D721Med (cell line): ENCODE measurements around the gene RNFT2.

Experiments used
- DNase-seq: peaks from one replicate; pipeline ENCODE4 v3.0.0; 2011; ENCODE audit warnings: low spot score; ENCODE audit not compliant: insufficient read length
- FAIRE-seq: peaks from 2 replicates; lab custom pipeline; 2011; peaks lifted over from hg19 to GRCh38; lab: Jason Lieb, UNC
- TF ChIP-seq, protein P1 (sequence below): IDR thresholded peaks from 2 replicates; pipeline ENCODE4 v1.5.1; 2012; ENCODE audit warnings: mild to moderate bottlenecking, control low read depth; ENCODE audit not compliant: insufficient read depth; ENCODE audit errors: missing control alignments

The RNFT2 gene

DNA sequence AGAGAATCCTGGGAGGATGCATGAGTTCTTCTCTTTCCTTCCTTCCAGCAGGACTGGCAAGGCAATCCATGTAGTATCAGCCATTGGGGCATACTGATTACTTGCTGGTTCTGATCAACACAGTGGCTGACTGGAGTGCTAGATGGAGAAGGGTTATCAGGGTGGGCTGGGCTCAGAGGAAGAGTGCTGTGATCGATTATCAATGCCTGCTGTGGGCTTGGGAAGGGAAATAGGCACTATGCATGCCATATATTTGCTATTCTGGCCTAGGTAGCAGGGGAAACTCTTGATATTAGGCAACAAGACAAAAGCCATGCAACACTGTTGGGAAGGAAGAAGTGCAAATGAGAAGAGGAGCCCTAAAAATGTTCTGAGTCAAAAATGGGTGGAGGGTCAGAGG lies 97.4 kb downstream of the RNFT2 start:
- DNase-seq: no peak
- no peak for FAIRE-seq
- TF ChIP-seq, protein P1, sequence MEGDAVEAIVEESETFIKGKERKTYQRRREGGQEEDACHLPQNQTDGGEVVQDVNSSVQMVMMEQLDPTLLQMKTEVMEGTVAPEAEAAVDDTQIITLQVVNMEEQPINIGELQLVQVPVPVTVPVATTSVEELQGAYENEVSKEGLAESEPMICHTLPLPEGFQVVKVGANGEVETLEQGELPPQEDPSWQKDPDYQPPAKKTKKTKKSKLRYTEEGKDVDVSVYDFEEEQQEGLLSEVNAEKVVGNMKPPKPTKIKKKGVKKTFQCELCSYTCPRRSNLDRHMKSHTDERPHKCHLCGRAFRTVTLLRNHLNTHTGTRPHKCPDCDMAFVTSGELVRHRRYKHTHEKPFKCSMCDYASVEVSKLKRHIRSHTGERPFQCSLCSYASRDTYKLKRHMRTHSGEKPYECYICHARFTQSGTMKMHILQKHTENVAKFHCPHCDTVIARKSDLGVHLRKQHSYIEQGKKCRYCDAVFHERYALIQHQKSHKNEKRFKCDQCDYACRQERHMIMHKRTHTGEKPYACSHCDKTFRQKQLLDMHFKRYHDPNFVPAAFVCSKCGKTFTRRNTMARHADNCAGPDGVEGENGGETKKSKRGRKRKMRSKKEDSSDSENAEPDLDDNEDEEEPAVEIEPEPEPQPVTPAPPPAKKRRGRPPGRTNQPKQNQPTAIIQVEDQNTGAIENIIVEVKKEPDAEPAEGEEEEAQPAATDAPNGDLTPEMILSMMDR: no peak

DNA sequence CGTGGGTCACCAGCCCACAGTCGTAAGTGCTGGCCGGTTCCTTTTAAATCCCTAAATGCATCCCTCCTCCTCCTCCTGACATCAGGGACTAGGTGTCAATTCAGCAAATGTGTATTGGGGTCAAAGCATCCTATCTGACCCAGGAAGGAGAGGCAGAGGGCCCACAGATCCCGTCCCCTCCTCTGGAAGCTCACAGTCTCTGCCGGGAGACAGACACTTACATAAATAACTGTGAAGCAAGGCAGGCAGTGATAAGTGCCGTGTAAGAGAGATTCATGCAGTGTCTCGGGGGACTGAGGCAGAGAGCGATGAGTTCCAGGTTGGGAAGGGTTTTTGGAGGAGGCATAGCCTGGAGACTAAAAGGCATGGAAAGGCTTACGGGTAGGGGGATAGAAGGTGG lies 99.0 kb downstream of the RNFT2 start:
- DNase-seq (no peak), FAIRE-seq (no peak)
- TF ChIP-seq, protein P1: no peak

DNA sequence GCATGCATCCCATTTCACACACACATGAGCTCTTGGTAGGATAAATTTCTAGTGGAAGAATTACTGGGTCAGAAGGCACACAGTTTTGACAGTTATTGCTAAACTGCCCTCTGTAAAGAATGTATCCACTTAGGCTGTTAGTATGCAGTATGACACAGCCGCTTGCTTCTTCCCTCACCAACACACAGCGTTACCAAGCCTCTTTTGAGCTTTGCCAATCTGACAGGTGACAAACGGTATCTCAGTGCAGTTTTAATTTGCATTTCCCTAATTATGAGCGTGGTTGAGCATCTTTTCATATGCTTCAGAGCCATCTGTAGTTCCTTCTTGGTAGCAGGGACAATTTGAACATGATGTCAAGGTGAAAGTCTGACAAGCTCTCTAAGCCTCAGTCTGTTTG lies 100.2 kb downstream of the RNFT2 start:
- TF ChIP-seq, protein P1: no peak
- FAIRE-seq: no peak
- no peak for DNase-seq

DNA sequence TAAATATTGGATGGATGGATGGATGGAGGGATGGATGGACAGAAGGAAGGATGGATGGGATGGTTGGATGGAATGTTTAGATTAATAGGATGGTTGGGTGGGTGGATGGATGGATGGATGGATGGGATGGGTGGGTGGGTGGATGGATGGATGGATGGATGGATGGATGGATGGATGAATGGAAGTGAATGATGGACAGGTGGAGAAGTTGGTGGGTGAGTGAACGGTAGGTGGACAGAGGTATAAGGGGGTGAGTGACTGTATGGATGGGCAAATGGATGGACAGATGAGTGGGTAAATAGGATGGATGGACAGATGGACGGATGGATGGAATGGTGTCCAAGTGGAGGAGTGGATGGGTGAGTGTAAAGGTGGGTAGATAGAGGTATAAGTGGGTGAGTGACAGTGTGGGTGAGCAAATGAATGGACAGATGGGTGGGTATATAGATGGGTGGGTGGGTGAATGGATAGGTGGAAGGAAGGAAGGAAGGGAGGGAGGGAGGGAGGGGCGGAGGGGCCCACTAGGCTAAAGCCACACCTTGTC lies 101.2 kb downstream of the RNFT2 start:
- TF ChIP-seq, protein P1: no peak
- DNase-seq (no peak), FAIRE-seq (no peak)

DNA sequence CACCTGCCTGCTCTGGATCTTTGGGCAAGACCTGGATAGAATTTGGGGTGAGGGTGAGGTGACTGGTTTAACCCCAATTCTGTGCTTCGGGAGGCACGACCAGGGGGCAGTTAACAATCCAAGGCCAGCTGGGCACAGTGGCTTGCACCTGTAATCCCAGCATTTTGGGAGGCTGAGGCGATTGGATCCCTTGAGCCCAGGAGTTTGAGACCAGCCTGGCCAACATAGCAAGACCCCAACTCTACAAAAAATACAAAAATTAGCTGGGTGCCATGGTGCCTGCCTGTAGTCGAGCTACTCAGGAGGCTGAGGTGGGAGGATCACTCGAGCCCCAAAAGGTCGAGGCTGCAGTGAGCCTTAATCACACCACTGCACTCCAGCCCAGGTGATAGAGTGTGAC lies 105.0 kb downstream of the RNFT2 start:
- TF ChIP-seq, protein P1: no peak
- no peak for DNase-seq
- no peak for FAIRE-seq

DNA sequence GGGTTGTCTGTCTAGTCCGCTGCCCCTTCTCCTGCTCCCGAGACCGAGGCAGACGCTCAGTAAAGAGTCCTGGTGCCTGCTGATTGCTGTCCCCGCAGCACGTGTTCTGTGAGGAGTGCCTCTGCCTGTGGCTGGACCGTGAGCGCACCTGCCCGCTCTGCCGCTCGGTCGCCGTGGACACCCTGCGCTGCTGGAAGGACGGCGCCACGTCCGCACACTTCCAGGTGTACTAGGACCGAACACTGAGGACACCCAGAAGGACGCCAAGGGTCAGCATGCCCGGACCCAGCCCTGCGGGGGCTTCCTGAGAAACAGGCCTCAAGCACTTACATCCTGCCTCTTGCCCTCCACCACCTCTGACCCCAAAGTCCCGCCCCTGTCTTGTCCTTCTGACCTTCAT lies 111.1 kb downstream of the RNFT2 start:
- no peak for FAIRE-seq
- TF ChIP-seq, protein P1: no peak

DNA sequence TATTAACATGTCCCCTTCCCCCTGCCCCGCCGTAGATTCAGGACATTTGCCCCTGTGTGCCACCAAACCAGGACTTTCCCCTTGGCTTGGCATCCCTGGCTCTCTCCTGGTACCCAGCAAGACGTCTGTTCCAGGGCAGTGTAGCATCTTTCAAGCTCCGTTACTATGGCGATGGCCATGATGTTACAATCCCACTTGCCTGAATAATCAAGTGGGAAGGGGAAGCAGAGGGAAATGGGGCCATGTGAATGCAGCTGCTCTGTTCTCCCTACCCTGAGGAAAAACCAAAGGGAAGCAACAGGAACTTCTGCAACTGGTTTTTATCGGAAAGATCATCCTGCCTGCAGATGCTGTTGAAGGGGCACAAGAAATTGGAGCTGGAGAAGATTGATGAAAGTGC lies 114.2 kb downstream of the RNFT2 start:
- no peak for FAIRE-seq
- no peak for DNase-seq
- TF ChIP-seq, protein P1: no peak

More for the DNA sequence above, 111.1 kb downstream of the RNFT2 start:
- DNase-seq: no peak
